Sigmoid colon (tissue), 7 donors: ENCODE data around the gene SSUH2. TPM values are rescaled to one million over a fixed set of nuclear protein-coding genes. Genes with fewer than 3 reads are reported as not detected.

Experiments
- DNase-seq: peaks from one replicate; pipeline ENCODE4 v3.0.0-alpha.2; 2019
- H3K27ac ChIP-seq, 4 donors: fragments of 200-600 bp; sonication (generic); one replicate each; pipeline ENCODE4 v1.5.1; 2016 to 2019; ENCODE audit warnings: mild to moderate bottlenecking in 1 of 4
- H3K27me3 ChIP-seq, 3 donors: fragments of 200-600 bp; sonication (generic); one replicate each; pipeline ENCODE4 v1.5.1; 2019; ENCODE audit warnings: mild to moderate bottlenecking in 1 of 3
- H3K36me3 ChIP-seq, 4 donors: fragments of 200-600 bp; sonication (generic); one replicate each; pipeline ENCODE4 v1.5.1; 2016 to 2019
- H3K4me1 ChIP-seq, 4 donors: fragments of 200-600 bp; sonication (generic); one replicate each; pipeline ENCODE4 v1.5.1; 2017 to 2019
- H3K4me3 ChIP-seq, 4 donors: fragments of 200-600 bp; sonication (generic); one replicate each; pipeline ENCODE4 v1.5.1; 2017 to 2019; ENCODE audit warnings: mild to moderate bottlenecking in 2 of 4, moderate library complexity in 1 of 4
- H3K9me3 ChIP-seq, 4 donors: fragments of 200-600 bp in 3 of 4; sonication (generic) in 3 of 4; one replicate each; pipeline versions ENCODE4 v1.5.1 to v1.6.1; 2013 to 2019
- EP300 ChIP-seq, 4 donors: sonication (generic); formaldehyde crosslinking; IDR thresholded peaks; one replicate each; pipeline ENCODE4 v1.6.1; 2017; ENCODE audit warnings: antibody characterized with exemption in 4 of 4
- POLR2A ChIP-seq, 2 donors: fragments of 450-650 bp; IDR thresholded peaks; one replicate each; pipeline ENCODE4 v1.6.1; 2016; ENCODE audit warnings: antibody characterized with exemption in 2 of 2, mild to moderate bottlenecking in 2 of 2, moderate library complexity in 2 of 2
- POLR2AphosphoS5 ChIP-seq, 4 donors: sonication (generic); formaldehyde crosslinking; IDR thresholded peaks; one replicate each; pipeline ENCODE4 v1.6.1; 2017; ENCODE audit warnings: antibody characterized with exemption in 4 of 4
- WGBS, 2 donors: extraction: QIAGEN DNeasy Blood & Tissue Kit; methylation state at CpG; one replicate each; pipeline ENCODE4 v1.1.7; 2013; 5-methylcytosine and 5-hydroxymethylcytosine counted together
- intact Hi-C: fragments of 100-400 bp; cut with DNase I; formaldehyde crosslinking; loops from one replicate; pipeline ENCODE4 v1.15.1; 2023
- polyA plus RNA-seq, 3 donors: library from polyadenylated mRNA; stranded (reverse); fragments of 200-250 nt; gene quantifications; one replicate each; pipeline ENCODE4 v1.2.3, GENCODE V29; 2013
- total RNA-seq, 4 donors: library from RNA; depleted of rRNA; stranded (reverse); fragments of >200 nt; gene quantifications; one replicate each; pipeline ENCODE4 v1.1.0, GENCODE V29; 2016
- TF ChIP-seq, protein P1 (sequence below), 4 experiments: fragments of 450-650 bp in 3 of 4; fragments of 200-600 bp in 1 of 4; IDR thresholded peaks; one replicate each; pipeline ENCODE4 v1.5.1; 2016 to 2019; ENCODE audit warnings: antibody characterized with exemption in 4 of 4, mild to moderate bottlenecking in 3 of 4, moderate library complexity in 2 of 4
- donor health status: healthy with polysubstance abuse.
- donor health status: Bipolar disorder and iron deficiency.
- donor health status: healthy.

Gene SSUH2
- total and polyA plus RNA-seq, 7 donors: 0.16 to 4.4 (median 0.95) TPM; not detected in 2

GRCh38 chr3:8642001-8642400 is 2.6 kb downstream of the SSUH2 start:
- H3K27ac ChIP-seq: no peak overlapping the region

GRCh38 chr3:8641472-8641871 is 3.1 kb downstream of the SSUH2 start:
- WGBS, 2 donors: 74 to 82% methylated on average over 7 of the region's 7 CpGs
- no peaks in the 10 kb centered on the region for H3K4me1 ChIP-seq
- H3K36me3 ChIP-seq: no peaks in the 10 kb centered on the region
- DNase-seq: no peak
- H3K9me3 ChIP-seq: peaks cover 0 to 1% (median 0%) of the 10 kb centered on the region in 4 donors
- no peak overlapping the region for H3K4me3 ChIP-seq
- no peak overlapping the region for H3K27ac ChIP-seq
- TF ChIP-seq POLR2AphosphoS5 (IDR thresholded peaks at IDR 0.05) (no peak), POLR2A (IDR thresholded peaks at IDR 0.05) (no peak), EP300 (IDR thresholded peaks at IDR 0.05) (no peak)
- TF ChIP-seq, protein P1, sequence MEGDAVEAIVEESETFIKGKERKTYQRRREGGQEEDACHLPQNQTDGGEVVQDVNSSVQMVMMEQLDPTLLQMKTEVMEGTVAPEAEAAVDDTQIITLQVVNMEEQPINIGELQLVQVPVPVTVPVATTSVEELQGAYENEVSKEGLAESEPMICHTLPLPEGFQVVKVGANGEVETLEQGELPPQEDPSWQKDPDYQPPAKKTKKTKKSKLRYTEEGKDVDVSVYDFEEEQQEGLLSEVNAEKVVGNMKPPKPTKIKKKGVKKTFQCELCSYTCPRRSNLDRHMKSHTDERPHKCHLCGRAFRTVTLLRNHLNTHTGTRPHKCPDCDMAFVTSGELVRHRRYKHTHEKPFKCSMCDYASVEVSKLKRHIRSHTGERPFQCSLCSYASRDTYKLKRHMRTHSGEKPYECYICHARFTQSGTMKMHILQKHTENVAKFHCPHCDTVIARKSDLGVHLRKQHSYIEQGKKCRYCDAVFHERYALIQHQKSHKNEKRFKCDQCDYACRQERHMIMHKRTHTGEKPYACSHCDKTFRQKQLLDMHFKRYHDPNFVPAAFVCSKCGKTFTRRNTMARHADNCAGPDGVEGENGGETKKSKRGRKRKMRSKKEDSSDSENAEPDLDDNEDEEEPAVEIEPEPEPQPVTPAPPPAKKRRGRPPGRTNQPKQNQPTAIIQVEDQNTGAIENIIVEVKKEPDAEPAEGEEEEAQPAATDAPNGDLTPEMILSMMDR (IDR thresholded peaks at IDR 0.05): no peak
- no peaks in the 10 kb centered on the region for H3K27me3 ChIP-seq
- intact Hi-C loops: no loop called here

More at GRCh38 chr3:8642001-8642400, 2.6 kb downstream of the SSUH2 start:
- WGBS, 2 donors: 87 to 92% methylated on average over 2 of the region's 2 CpGs
- intact Hi-C loops: no loop called here
- Histone ChIP-seq H3K4me1 (no peaks in the 10 kb centered on the region), H3K4me3 (no peak overlapping the region), H3K27me3 (no peaks in the 10 kb centered on the region), H3K36me3 (no peaks in the 10 kb centered on the region), H3K9me3 (no peaks in the 10 kb centered on the region)
- DNase-seq: no peak
- TF ChIP-seq POLR2A (IDR thresholded peaks at IDR 0.05) (no peak), EP300 (IDR thresholded peaks at IDR 0.05) (no peak), POLR2AphosphoS5 (IDR thresholded peaks at IDR 0.05) (no peak)
- TF ChIP-seq, protein P1 (IDR thresholded peaks at IDR 0.05): no peak

GRCh38 chr3:8640223-8640622 is 4.4 kb downstream of the SSUH2 start:
- Histone ChIP-seq H3K9me3 (peaks cover 0 to 4% (median 0%) of the 10 kb centered on the region in 4 donors), H3K36me3 (no peaks in the 10 kb centered on the region), H3K27me3 (no peaks in the 10 kb centered on the region), H3K27ac (no peak overlapping the region), H3K4me1 (no peaks in the 10 kb centered on the region), H3K4me3 (no peak overlapping the region)
- TF ChIP-seq POLR2AphosphoS5 (IDR thresholded peaks at IDR 0.05) (no peak), POLR2A (IDR thresholded peaks at IDR 0.05) (no peak), EP300 (IDR thresholded peaks at IDR 0.05) (no peak)
- TF ChIP-seq, protein P1 (IDR thresholded peaks at IDR 0.05): no peak
- intact Hi-C loops: no loop called here
- no peak for DNase-seq
- 93 to 95% methylated on average over 1 of the region's 1 CpG for WGBS, 2 donors

DNA sequence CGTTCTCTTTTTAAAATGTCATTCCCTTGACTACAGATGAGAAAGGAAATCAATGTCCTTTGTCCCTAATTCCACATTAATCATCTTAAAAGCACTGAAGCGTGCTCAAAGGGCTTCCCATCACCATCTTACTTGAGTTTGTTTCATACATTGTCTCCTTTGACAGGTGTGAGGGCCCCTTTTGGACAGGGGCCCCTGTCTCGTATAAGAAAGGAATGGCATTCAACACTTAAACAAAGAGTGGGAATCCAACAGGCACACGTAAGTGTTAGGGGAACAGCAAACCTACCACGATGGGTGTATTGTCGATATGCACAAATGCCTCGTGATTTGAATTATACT is 5.0 kb downstream of the SSUH2 start:
- intact Hi-C loops: no loop called here

More for the DNA sequence above, 5.0 kb downstream of the SSUH2 start:
- Histone ChIP-seq H3K4me1 (no peaks in the 10 kb centered on the region), H3K9me3 (peaks cover 0 to 4% (median 0%) of the 10 kb centered on the region in 4 donors), H3K36me3 (no peaks in the 10 kb centered on the region), H3K27ac (no peak overlapping the region), H3K27me3 (no peaks in the 10 kb centered on the region), H3K4me3 (no peak overlapping the region)
- no peak for DNase-seq
- WGBS, 2 donors: 86 to 88% methylated on average over 7 of the region's 7 CpGs
- TF ChIP-seq EP300 (IDR thresholded peaks at IDR 0.05): no peak
- no peak for TF ChIP-seq POLR2AphosphoS5 (IDR thresholded peaks at IDR 0.05)
- TF ChIP-seq, protein P1 (IDR thresholded peaks at IDR 0.05): no peak
- TF ChIP-seq POLR2A (IDR thresholded peaks at IDR 0.05): no peak
